ENCODE data around the gene TENM3.

The TENM3 gene

GRCh38 chr4:182255441-182256190 lies 12.4 kb downstream of the TENM3 start:
- DNase-seq, result no peak

- DNase-seq, result no peak
These were observed 13.8 kb downstream of the TENM3 start for GRCh38 chr4:182257016-182257415.

GRCh38 chr4:182257503-182257902 lies 14.3 kb downstream of the TENM3 start:
- no peak for DNase-seq

- DNase-seq, result no peak
These were observed 15.3 kb downstream of the TENM3 start for GRCh38 chr4:182258441-182259000.

GRCh38 chr4:182261651-182262223 lies 18.5 kb downstream of the TENM3 start:
- no peak for DNase-seq

GRCh38 chr4:182263562-182263961 lies 20.4 kb downstream of the TENM3 start:
- no peak for DNase-seq

GRCh38 chr4:182264139-182264752 lies 21.0 kb downstream of the TENM3 start:
- DNase-seq, result no peak

GRCh38 chr4:182265881-182266280 lies 22.7 kb downstream of the TENM3 start:
- no peak for DNase-seq

GRCh38 chr4:182267048-182267447 lies 23.8 kb downstream of the TENM3 start:
- DNase-seq, result no peak

GRCh38 chr4:182268966-182269365 lies 25.8 kb downstream of the TENM3 start:
- DNase-seq, result no peak

GRCh38 chr4:182271731-182272130 lies 28.5 kb downstream of the TENM3 start:
- DNase-seq, result no peak

- no peak for DNase-seq
These were observed 28.9 kb downstream of the TENM3 start for GRCh38 chr4:182272151-182272550.

GRCh38 chr4:182273191-182273935 lies 30.2 kb downstream of the TENM3 start:
- no peak for DNase-seq

- no peak for DNase-seq
These were observed 33.3 kb downstream of the TENM3 start for GRCh38 chr4:182276210-182277109.

GRCh38 chr4:182277377-182277776 lies 34.2 kb downstream of the TENM3 start:
- no peak for DNase-seq

- no peak for DNase-seq
These were observed 35.5 kb downstream of the TENM3 start for GRCh38 chr4:182278729-182279128.

- no peak for DNase-seq
These were observed 37.4 kb downstream of the TENM3 start for GRCh38 chr4:182280436-182281111.

- DNase-seq, result no peak
These were observed 42.8 kb downstream of the TENM3 start for GRCh38 chr4:182286035-182286434.

- DNase-seq, result no peak
These were observed 43.7 kb downstream of the TENM3 start for GRCh38 chr4:182286931-182287330.

GRCh38 chr4:182288534-182288933 lies 45.3 kb downstream of the TENM3 start:
- DNase-seq, result no peak

GRCh38 chr4:182289809-182290208 lies 46.6 kb downstream of the TENM3 start:
- no peak for DNase-seq

- no peak for DNase-seq
These were observed 48.0 kb downstream of the TENM3 start for GRCh38 chr4:182291175-182291574.
